WTC11 (cell line): ENCODE data around the gene NR3C2.

Experiments
- CREB1 ChIP-seq: sonication (generic); formaldehyde crosslinking; IDR thresholded peaks from 2 replicates; pipeline ENCODE4 v1.8.0; 2023; ENCODE audit warnings: mild to moderate bottlenecking, missing genetic modification reagents
- CTCF ChIP-seq: fragments of 200-600 bp; IDR thresholded peaks from 2 replicates; pipeline ENCODE4 v1.8.0; 2022; ENCODE audit warnings: antibody characterized with exemption
- FOXP1 ChIP-seq: sonication (generic); formaldehyde crosslinking; IDR thresholded peaks from 2 replicates; pipeline ENCODE4 v1.8.0; 2022; ENCODE audit warnings: missing genetic modification reagents, mild to moderate bottlenecking, moderate library complexity, borderline replicate concordance
- GABPB1 ChIP-seq: sonication (generic); formaldehyde crosslinking; IDR thresholded peaks from 2 replicates; pipeline ENCODE4 v1.8.1; 2023; ENCODE audit warnings: mild to moderate bottlenecking, missing genetic modification reagents
- KAT7 ChIP-seq: sonication (generic); formaldehyde crosslinking; IDR thresholded peaks from 2 replicates; pipeline ENCODE4 v1.8.1; 2023; ENCODE audit warnings: missing genetic modification reagents, mild to moderate bottlenecking, borderline replicate concordance
- NFATC4 ChIP-seq: fragments of 250-450 bp; sonication (Bioruptor Pico); IDR thresholded peaks from 2 replicates; pipeline ENCODE4 v1.9.0; 2021; ENCODE audit warnings: mild to moderate bottlenecking
- TEAD4 ChIP-seq: sonication (generic); formaldehyde crosslinking; IDR thresholded peaks from 2 replicates; pipeline ENCODE4 v1.8.0; 2022; ENCODE audit warnings: mild to moderate bottlenecking, missing genetic modification reagents
- TF ChIP-seq, protein P1 (sequence below): sonication (generic); formaldehyde crosslinking; IDR thresholded peaks from 2 replicates; pipeline ENCODE4 v1.8.1; 2022; ENCODE audit warnings: low read depth, missing genetic modification reagents, borderline replicate concordance
- TF ChIP-seq, protein P2 (sequence below): sonication (generic); formaldehyde crosslinking; conservative IDR thresholded peaks from 2 replicates; pipeline ENCODE4 v1.8.1; 2023; ENCODE audit warnings: mild to moderate bottlenecking, low read depth, missing genetic modification reagents, moderate library complexity
- TF ChIP-seq, protein P3 (sequence below): sonication (generic); formaldehyde crosslinking; conservative IDR thresholded peaks from 2 replicates; pipeline ENCODE4 v1.8.1; 2022; ENCODE audit warnings: mild to moderate bottlenecking, missing genetic modification reagents
- TF ChIP-seq, protein P4 (sequence below): sonication (generic); formaldehyde crosslinking; IDR thresholded peaks from 2 replicates; pipeline ENCODE4 v1.8.1; 2022; ENCODE audit warnings: missing genetic modification reagents, borderline replicate concordance

DNA sequence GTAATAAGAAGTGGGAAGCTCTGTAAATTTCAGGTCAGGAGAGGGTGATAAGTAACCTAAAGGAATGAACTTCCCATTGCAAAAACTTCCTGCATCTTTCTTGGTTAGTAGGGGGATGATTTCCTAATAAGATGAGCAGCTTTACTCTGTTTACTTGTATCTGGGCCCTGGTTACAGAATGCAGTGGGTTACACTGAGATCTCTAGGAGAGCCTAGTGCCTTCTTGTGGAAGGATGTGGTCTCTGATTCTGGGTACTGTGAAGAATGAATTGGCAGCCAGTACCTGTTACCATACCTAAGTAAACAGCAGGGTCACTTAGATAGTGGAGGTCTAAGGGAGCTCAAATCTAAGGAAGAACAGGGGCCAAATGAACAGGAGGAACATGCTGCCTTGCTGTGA lies 389.8 kb downstream of the NR3C2 start:
- TF ChIP-seq, protein P1, sequence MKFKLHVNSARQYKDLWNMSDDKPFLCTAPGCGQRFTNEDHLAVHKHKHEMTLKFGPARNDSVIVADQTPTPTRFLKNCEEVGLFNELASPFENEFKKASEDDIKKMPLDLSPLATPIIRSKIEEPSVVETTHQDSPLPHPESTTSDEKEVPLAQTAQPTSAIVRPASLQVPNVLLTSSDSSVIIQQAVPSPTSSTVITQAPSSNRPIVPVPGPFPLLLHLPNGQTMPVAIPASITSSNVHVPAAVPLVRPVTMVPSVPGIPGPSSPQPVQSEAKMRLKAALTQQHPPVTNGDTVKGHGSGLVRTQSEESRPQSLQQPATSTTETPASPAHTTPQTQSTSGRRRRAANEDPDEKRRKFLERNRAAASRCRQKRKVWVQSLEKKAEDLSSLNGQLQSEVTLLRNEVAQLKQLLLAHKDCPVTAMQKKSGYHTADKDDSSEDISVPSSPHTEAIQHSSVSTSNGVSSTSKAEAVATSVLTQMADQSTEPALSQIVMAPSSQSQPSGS (CRISPR knock-in tag): no peak
- TF ChIP-seq, protein P2, sequence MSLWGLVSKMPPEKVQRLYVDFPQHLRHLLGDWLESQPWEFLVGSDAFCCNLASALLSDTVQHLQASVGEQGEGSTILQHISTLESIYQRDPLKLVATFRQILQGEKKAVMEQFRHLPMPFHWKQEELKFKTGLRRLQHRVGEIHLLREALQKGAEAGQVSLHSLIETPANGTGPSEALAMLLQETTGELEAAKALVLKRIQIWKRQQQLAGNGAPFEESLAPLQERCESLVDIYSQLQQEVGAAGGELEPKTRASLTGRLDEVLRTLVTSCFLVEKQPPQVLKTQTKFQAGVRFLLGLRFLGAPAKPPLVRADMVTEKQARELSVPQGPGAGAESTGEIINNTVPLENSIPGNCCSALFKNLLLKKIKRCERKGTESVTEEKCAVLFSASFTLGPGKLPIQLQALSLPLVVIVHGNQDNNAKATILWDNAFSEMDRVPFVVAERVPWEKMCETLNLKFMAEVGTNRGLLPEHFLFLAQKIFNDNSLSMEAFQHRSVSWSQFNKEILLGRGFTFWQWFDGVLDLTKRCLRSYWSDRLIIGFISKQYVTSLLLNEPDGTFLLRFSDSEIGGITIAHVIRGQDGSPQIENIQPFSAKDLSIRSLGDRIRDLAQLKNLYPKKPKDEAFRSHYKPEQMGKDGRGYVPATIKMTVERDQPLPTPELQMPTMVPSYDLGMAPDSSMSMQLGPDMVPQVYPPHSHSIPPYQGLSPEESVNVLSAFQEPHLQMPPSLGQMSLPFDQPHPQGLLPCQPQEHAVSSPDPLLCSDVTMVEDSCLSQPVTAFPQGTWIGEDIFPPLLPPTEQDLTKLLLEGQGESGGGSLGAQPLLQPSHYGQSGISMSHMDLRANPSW (CRISPR knock-in tag): no peak
- TF ChIP-seq CTCF (no peak), GABPB1 (CRISPR knock-in tag) (no peak), NFATC4 (CRISPR knock-in tag) (no peak), FOXP1 (CRISPR knock-in tag) (no peak), CREB1 (no peak), TEAD4 (no peak), KAT7 (CRISPR knock-in tag) (no peak)
- TF ChIP-seq, protein P3, sequence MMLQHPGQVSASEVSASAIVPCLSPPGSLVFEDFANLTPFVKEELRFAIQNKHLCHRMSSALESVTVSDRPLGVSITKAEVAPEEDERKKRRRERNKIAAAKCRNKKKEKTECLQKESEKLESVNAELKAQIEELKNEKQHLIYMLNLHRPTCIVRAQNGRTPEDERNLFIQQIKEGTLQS: no peak
- TF ChIP-seq, protein P4, sequence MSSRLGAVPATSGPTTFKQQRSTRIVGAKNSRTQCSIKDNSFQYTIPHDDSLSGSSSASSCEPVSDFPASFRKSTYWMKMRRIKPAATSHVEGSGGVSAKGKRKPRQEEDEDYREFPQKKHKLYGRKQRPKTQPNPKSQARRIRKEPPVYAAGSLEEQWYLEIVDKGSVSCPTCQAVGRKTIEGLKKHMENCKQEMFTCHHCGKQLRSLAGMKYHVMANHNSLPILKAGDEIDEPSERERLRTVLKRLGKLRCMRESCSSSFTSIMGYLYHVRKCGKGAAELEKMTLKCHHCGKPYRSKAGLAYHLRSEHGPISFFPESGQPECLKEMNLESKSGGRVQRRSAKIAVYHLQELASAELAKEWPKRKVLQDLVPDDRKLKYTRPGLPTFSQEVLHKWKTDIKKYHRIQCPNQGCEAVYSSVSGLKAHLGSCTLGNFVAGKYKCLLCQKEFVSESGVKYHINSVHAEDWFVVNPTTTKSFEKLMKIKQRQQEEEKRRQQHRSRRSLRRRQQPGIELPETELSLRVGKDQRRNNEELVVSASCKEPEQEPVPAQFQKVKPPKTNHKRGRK (CRISPR knock-in tag): no peak
